D721Med (cell line): ENCODE results near the gene ATP10A.

ENCODE experiments used
- DNase-seq: peaks from one replicate; pipeline ENCODE4 v3.0.0; 2011; ENCODE audit warnings: low spot score; ENCODE audit not compliant: insufficient read length
- FAIRE-seq: peaks from 2 replicates; lab custom pipeline; 2011; peaks lifted over from hg19 to GRCh38; lab: Jason Lieb, UNC
- CTCF ChIP-seq: IDR thresholded peaks from 2 replicates; pipeline ENCODE4 v1.5.1; 2012; ENCODE audit warnings: mild to moderate bottlenecking, control low read depth; ENCODE audit not compliant: insufficient read depth; ENCODE audit errors: missing control alignments

The ATP10A gene

GRCh38 chr15:25712192-25712960 lies 150.8 kb downstream of the ATP10A start:
- TF ChIP-seq CTCF: no peak
- no peak for FAIRE-seq
- no peak for DNase-seq

GRCh38 chr15:25711691-25712090 lies 151.4 kb downstream of the ATP10A start:
- no peak for FAIRE-seq
- TF ChIP-seq CTCF: no peak
- DNase-seq: no peak

GRCh38 chr15:25711164-25711563 lies 152.0 kb downstream of the ATP10A start:
- no peak for TF ChIP-seq CTCF
- DNase-seq (no peak), FAIRE-seq (no peak)

- peak; percentile 68 for TF ChIP-seq CTCF
- DNase-seq: no peak
- FAIRE-seq: no peak
Observed at GRCh38 chr15:25710184-25710583, 152.9 kb downstream of the ATP10A start.

- FAIRE-seq (no peak), DNase-seq (no peak)
- TF ChIP-seq CTCF: no peak
Observed at GRCh38 chr15:25709437-25710159, 153.5 kb downstream of the ATP10A start.

- DNase-seq: no peak
- no peak for FAIRE-seq
- no peak for TF ChIP-seq CTCF
Observed at GRCh38 chr15:25708391-25708790, 154.7 kb downstream of the ATP10A start.
